ENCODE measurements around the gene RNF44. TPM values are rescaled to one million over a fixed set of nuclear protein-coding genes. Genes with fewer than 3 reads are reported as not detected.

RNF44 gene
- total RNA-seq, 1 donor from 2014 or later: 28.2 TPM

- no peak overlapping the region for H3K27ac ChIP-seq (replicated peaks)
- DNase-seq: no peak
- no peaks in the 10 kb centered on the region for H3K9me3 ChIP-seq (replicated peaks)
- TF ChIP-seq CTCF (IDR thresholded peaks at IDR 0.05; ENCODE audit: borderline replicate concordance): no peak
- H3K27me3 ChIP-seq (ENCODE audit: low read depth): peaks cover 12% of the 10 kb centered on the region
- H3K4me3 ChIP-seq: no peak overlapping the region
- no peaks in the 10 kb centered on the region for H3K36me3 ChIP-seq
- intact Hi-C loops (cut with micrococcal nuclease): no loop called here
- H3K4me1 ChIP-seq: peaks cover 50% of the 10 kb centered on the region
These were observed 8.7 kb upstream of the RNF44 start for GRCh38 chr5:176545737-176546509.

GRCh38 chr5:176545388-176545736 lies 8.2 kb upstream of the RNF44 start:
- no peak overlapping the region for H3K27ac ChIP-seq (replicated peaks)
- peak overlapping the region; percentile 86 for H3K4me3 ChIP-seq
- no peak for TF ChIP-seq CTCF (IDR thresholded peaks at IDR 0.05; ENCODE audit: borderline replicate concordance)
- H3K27me3 ChIP-seq (ENCODE audit: low read depth): peaks cover 6% of the 10 kb centered on the region
- H3K4me1 ChIP-seq: peaks cover 51% of the 10 kb centered on the region
- intact Hi-C loops (cut with micrococcal nuclease): no loop called here
- no peaks in the 10 kb centered on the region for H3K36me3 ChIP-seq
- no peaks in the 10 kb centered on the region for H3K9me3 ChIP-seq (replicated peaks)
- DNase-seq: no peak

- H3K9me3 ChIP-seq (replicated peaks): no peaks in the 10 kb centered on the region
- no peaks in the 10 kb centered on the region for H3K27me3 ChIP-seq (ENCODE audit: low read depth)
- no peaks in the 10 kb centered on the region for H3K36me3 ChIP-seq
- H3K4me3 ChIP-seq: peak overlapping the region; percentile 86
- intact Hi-C loops (cut with micrococcal nuclease): no loop called here
- peaks cover 57% of the 10 kb centered on the region for H3K4me1 ChIP-seq
- H3K27ac ChIP-seq (replicated peaks): peak overlapping the region; percentile 91
- no peak for TF ChIP-seq CTCF (IDR thresholded peaks at IDR 0.05; ENCODE audit: borderline replicate concordance)
- DNase-seq: peak; percentile 83
These were observed 6.4 kb upstream of the RNF44 start for GRCh38 chr5:176543428-176544182.

- no peak for DNase-seq
- Histone ChIP-seq H3K27ac (replicated peaks) (peak overlapping the region; percentile 91), H3K27me3 (ENCODE audit: low read depth) (no peaks in the 10 kb centered on the region), H3K4me3 (peak overlapping the region; percentile 86), H3K9me3 (replicated peaks) (no peaks in the 10 kb centered on the region), H3K36me3 (no peaks in the 10 kb centered on the region), H3K4me1 (peaks cover 59% of the 10 kb centered on the region)
- intact Hi-C loops (cut with micrococcal nuclease): no loop called here
- no peak for TF ChIP-seq CTCF (IDR thresholded peaks at IDR 0.05; ENCODE audit: borderline replicate concordance)
These were observed 5.6 kb upstream of the RNF44 start for GRCh38 chr5:176542596-176543427.

GRCh38 chr5:176542135-176542595 lies 5.0 kb upstream of the RNF44 start:
- peak; percentile 34 for DNase-seq
- H3K4me3 ChIP-seq: peak overlapping the region; percentile 86
- peaks cover 54% of the 10 kb centered on the region for H3K4me1 ChIP-seq
- peak overlapping the region; percentile 91 for H3K27ac ChIP-seq (replicated peaks)
- no peaks in the 10 kb centered on the region for H3K9me3 ChIP-seq (replicated peaks)
- no peaks in the 10 kb centered on the region for H3K27me3 ChIP-seq (ENCODE audit: low read depth)
- no peaks in the 10 kb centered on the region for H3K36me3 ChIP-seq
- no peak for TF ChIP-seq CTCF (IDR thresholded peaks at IDR 0.05; ENCODE audit: borderline replicate concordance)
- intact Hi-C loops (cut with micrococcal nuclease): no loop called here
